Thoracic aorta endothelial cell (primary cell): ENCODE results near the gene DIP2C. TPM values are rescaled to one million over a fixed set of nuclear protein-coding genes. Genes with fewer than 3 reads are reported as not detected.

Experiments used
- small RNA-seq: library from RNA; depleted of rRNA; stranded (forward); fragments of <200 nt; gene quantifications from one replicate; pipeline ENCODE3, GENCODE V24; 2012
- total RNA-seq: library from RNA; depleted of rRNA; stranded (reverse); fragments of >200 nt; gene quantifications from 2 replicates; pipeline ENCODE4 v1.2.3, GENCODE V29; 2012

DIP2C gene, protein sequence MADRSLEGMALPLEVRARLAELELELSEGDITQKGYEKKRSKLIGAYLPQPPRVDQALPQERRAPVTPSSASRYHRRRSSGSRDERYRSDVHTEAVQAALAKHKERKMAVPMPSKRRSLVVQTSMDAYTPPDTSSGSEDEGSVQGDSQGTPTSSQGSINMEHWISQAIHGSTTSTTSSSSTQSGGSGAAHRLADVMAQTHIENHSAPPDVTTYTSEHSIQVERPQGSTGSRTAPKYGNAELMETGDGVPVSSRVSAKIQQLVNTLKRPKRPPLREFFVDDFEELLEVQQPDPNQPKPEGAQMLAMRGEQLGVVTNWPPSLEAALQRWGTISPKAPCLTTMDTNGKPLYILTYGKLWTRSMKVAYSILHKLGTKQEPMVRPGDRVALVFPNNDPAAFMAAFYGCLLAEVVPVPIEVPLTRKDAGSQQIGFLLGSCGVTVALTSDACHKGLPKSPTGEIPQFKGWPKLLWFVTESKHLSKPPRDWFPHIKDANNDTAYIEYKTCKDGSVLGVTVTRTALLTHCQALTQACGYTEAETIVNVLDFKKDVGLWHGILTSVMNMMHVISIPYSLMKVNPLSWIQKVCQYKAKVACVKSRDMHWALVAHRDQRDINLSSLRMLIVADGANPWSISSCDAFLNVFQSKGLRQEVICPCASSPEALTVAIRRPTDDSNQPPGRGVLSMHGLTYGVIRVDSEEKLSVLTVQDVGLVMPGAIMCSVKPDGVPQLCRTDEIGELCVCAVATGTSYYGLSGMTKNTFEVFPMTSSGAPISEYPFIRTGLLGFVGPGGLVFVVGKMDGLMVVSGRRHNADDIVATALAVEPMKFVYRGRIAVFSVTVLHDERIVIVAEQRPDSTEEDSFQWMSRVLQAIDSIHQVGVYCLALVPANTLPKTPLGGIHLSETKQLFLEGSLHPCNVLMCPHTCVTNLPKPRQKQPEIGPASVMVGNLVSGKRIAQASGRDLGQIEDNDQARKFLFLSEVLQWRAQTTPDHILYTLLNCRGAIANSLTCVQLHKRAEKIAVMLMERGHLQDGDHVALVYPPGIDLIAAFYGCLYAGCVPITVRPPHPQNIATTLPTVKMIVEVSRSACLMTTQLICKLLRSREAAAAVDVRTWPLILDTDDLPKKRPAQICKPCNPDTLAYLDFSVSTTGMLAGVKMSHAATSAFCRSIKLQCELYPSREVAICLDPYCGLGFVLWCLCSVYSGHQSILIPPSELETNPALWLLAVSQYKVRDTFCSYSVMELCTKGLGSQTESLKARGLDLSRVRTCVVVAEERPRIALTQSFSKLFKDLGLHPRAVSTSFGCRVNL (N-terminal part only)
- total RNA-seq, result 5.7 and 8.3 TPM in 2 replicates

DNA sequence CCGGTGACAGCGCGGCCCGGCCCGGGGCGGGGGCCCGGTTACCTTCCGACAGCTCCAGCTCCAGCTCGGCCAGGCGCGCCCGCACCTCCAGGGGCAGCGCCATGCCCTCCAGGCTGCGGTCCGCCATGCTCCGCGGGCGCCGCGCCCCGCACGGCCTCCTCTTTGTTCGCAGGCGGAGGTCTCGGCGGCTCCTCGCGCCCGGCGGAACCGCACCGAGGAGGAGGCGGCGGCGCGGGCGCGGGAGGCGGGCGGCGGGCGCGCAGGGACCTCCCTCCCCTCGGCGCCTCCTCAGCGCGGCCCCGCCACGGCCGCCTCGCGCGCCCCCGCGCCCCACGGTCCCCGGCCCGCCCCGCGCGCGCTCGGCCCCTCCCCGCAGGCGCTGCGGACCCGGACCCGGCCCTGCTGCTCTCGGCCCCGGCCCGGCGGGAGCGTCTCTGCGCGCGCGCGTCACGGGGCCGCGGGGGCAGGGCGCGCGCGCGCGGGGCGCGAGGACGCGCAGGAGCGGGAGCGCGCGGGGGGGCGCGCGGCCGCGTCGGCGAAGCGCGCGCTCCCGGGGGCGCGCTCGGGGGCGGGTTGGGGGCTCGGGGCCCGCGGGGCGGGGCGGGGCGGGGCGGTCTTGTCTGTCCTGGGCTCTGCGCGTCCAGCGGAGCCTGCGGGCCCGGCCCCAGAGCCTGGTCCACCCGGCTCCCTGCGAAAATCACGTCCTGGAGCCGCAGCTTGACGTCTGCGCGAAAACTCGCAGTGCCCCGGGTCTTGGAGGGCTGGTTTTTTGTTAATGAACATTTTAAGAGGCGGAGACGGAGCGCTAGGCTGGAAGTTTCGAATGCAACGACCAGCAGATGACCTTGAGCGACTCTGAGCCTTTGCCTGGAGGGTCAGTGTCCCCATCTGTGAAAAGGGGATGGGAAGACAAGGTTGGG is at the start of gene DIP2C:
DIP2C (minus strand) TSS at position 217 of the 920 bp plus-strand sequence; CDS start at position 127, 90 bp downstream.

Small RNAs within 50 kb of the gene (small RNA-seq; reads per million reads assigned to genes)
- gene MIR5699 (3.2 reads per million, percentile 66 among the genes with 10 or more reads in this experiment), gene RN7SL754P (not detected), gene RNA5SP298 (0.77 reads per million, percentile 8 among the genes with 10 or more reads in this experiment)

Other genes starting within 250 kb of the DIP2C start
- 73.9 and 79.7 TPM in 2 replicates for gene LARP4B, start 242.0 kb upstream of the DIP2C start, total RNA-seq